GM12874 (cell line): ENCODE results near the gene PCF11.

ENCODE experiments used
- TF ChIP-seq, protein P1 (sequence below): IDR thresholded peaks from 2 replicates; pipeline ENCODE4 v1.5.1; 2011; ENCODE audit warnings: low read depth, mild to moderate bottlenecking, control low read depth, low read length, moderate library complexity; ENCODE audit not compliant: insufficient read depth

PCF11 gene, protein sequence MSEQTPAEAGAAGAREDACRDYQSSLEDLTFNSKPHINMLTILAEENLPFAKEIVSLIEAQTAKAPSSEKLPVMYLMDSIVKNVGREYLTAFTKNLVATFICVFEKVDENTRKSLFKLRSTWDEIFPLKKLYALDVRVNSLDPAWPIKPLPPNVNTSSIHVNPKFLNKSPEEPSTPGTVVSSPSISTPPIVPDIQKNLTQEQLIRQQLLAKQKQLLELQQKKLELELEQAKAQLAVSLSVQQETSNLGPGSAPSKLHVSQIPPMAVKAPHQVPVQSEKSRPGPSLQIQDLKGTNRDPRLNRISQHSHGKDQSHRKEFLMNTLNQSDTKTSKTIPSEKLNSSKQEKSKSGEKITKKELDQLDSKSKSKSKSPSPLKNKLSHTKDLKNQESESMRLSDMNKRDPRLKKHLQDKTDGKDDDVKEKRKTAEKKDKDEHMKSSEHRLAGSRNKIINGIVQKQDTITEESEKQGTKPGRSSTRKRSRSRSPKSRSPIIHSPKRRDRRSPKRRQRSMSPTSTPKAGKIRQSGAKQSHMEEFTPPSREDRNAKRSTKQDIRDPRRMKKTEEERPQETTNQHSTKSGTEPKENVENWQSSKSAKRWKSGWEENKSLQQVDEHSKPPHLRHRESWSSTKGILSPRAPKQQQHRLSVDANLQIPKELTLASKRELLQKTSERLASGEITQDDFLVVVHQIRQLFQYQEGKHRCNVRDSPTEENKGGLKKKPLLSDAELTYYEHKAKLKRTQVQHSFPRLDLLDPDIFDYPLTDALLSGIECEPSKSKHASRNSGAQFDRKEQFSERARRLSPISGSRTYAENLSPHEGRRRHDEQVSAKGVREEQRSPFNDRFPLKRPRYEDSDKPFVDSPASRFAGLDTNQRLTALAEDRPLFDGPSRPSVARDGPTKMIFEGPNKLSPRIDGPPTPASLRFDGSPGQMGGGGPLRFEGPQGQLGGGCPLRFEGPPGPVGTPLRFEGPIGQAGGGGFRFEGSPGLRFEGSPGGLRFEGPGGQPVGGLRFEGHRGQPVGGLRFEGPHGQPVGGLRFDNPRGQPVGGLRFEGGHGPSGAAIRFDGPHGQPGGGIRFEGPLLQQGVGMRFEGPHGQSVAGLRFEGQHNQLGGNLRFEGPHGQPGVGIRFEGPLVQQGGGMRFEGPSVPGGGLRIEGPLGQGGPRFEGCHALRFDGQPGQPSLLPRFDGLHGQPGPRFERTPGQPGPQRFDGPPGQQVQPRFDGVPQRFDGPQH (N-terminal part only)

DNA sequence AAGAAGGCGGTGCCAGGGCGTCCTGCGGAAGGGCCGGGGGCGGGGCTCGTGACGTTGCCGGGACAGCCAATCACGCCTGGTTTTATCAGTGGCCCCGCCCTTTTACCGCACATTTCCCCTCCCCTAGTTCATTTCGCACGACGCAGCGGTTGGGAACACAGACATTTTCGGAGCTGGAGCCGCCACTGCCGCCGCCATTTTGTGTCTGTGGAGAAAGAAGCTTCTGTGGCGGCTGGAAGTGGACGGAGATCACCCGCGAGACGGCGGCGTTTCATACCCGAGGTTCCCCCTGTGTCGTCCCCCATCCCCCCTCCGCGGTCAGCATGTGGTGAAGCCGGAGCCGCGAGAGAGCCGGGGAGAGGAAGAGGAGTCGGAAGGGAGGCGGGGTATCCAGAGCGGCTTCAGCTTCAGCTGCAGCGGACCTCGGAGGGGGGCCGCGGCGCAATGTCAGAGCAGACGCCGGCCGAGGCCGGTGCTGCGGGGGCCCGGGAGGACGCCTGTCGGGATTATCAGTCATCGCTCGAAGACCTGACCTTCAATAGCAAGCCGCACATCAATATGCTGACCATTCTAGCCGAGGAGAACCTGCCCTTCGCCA is at the start of gene PCF11:
Gene PCF11 (plus strand): TSS at position 136 of the 598 bp plus-strand sequence. CDS start 309 bp downstream, at position 445.
- TF ChIP-seq, protein P1, sequence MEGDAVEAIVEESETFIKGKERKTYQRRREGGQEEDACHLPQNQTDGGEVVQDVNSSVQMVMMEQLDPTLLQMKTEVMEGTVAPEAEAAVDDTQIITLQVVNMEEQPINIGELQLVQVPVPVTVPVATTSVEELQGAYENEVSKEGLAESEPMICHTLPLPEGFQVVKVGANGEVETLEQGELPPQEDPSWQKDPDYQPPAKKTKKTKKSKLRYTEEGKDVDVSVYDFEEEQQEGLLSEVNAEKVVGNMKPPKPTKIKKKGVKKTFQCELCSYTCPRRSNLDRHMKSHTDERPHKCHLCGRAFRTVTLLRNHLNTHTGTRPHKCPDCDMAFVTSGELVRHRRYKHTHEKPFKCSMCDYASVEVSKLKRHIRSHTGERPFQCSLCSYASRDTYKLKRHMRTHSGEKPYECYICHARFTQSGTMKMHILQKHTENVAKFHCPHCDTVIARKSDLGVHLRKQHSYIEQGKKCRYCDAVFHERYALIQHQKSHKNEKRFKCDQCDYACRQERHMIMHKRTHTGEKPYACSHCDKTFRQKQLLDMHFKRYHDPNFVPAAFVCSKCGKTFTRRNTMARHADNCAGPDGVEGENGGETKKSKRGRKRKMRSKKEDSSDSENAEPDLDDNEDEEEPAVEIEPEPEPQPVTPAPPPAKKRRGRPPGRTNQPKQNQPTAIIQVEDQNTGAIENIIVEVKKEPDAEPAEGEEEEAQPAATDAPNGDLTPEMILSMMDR = no peak

DNA sequence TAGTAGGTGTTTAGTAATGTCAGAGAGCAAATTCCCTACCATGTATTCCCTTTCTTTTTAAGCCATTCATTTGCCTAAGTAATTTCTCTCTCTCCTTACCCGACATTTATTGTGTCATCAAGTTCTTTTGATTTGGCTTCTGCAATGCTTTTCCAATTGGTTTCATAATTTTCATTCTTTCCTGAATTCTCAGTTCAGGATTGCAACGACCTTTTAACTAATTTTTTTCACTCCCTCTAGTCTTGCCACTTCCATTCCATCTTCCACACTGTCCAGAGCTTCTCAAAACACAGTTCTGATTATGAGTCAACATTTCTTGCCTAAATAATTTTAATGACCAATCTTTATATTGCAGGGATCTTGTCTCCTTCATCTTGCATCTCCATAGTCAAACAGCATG is 44.0 kb upstream of the PCF11 start:
- TF ChIP-seq, protein P1 = no peak

DNA sequence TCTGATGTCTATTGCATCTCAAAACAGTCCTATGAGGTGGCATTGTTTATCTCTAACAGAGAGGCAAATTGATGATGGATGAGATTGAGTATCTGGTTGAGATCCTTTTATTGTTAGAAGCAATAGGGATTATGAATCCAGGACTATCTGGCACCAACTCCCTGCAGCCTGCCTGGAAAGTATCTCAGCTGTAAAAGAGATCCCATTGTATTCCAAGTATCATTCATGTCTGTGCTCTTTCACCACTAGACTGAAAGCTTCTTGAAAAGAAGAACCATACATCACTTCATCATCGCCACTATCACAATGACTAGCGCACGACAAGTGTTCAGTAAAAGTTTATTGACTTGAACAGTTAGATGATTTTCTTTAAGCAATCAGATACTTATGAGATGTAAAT is 41.9 kb upstream of the PCF11 start:
- TF ChIP-seq, protein P1 = no peak

DNA sequence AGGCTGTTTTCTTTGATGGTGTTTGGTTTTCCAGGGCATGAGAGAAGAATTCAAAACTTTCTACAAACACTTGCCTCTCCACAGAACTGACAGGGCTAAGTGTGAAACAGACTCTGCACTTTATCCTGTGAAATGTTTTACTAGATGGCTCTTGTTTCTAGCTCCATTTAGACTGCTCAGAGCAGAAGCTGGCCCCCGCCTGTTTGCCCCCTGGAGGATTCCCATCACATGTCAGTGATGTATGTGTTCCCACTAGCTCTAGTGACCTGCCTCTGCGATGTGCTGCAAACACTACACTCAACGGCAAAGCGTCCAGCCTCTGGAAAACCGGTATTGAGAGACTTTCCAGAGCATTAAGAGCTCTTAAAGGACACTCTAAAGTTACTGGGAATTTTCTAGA is 41.4 kb upstream of the PCF11 start:
- TF ChIP-seq, protein P1 = no peak

DNA sequence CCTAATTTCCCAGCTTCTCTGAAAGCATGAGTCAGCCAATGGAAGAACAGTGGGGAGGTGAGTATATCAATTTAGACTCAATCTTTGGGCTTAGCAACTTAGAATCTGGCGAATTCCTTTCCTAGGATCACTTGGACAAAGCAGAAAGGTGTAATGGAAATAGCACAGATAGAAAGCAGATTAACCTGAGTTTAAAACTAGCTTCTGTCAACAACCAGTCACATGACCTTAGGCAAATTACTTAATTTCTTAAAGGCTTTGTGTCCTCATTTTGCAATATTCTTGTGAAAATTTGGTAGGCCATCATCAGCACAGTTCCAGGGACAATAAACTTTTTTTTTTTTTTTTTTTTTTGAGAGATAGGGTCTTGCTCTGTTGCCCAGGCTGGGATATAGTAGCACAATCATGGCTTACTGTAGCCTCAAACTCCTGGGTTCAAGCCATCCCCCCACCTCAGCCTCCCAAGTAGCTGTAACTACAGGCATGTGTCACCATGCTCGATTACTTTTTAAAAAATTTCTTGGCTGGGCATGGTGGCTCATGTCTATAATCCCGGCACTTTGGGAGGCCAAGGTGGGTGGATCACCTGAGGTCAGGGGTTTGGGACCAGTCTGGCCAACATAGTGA is 40.8 kb upstream of the PCF11 start:
- TF ChIP-seq, protein P1 = no peak

DNA sequence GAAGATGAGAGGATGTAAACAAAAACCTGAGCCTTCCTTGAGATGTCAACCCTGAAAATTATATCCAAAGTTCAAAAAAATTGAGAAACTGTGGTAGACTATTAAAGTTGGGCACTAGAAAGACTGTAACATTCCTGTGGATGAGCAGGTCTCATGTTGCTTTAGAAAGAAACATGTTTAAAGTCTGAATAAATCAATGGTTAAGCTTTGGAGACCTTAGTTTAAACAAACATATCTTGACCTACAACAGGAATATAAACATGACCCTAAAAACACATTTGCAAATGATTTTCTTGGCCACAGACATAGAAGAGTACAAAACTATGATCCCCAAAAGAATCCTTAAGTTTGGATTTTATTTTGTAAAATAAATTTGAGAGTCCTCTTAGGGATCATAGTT is 38.1 kb upstream of the PCF11 start:
- TF ChIP-seq, protein P1 = no peak
